IMR-90 (cell line): Measurements from ENCODE around the gene TXNDC8.

Source experiments
- BHLHE40 ChIP-seq: fragments of 150-350 bp; IDR thresholded peaks from 2 replicates; pipeline ENCODE4 v1.6.1; 2016; ENCODE audit warnings: mild to moderate bottlenecking, low read depth, low read length
- CHD1 ChIP-seq: IDR thresholded peaks from 2 replicates; pipeline ENCODE4 v1.6.1; 2012; ENCODE audit warnings: low read depth, low read length, improper control_type of control experiment
- CTCF ChIP-seq: conservative IDR thresholded peaks from 2 replicates; pipeline ENCODE4 v1.5.1; 2012; ENCODE audit warnings: mild to moderate bottlenecking, low read depth, low read length, improper control_type of control experiment
- ELK1 ChIP-seq: fragments of 150-350 bp; IDR thresholded peaks from 2 replicates; pipeline ENCODE4 v1.6.1; 2016; ENCODE audit warnings: low read depth, mild to moderate bottlenecking, low read length, moderate library complexity, borderline replicate concordance
- MAFK ChIP-seq: IDR thresholded peaks from 2 replicates; pipeline ENCODE4 v1.6.1; 2012; ENCODE audit warnings: low read depth, low read length, improper control_type of control experiment
- MXI1 ChIP-seq: IDR thresholded peaks from 2 replicates; pipeline ENCODE4 v1.6.1; 2012; ENCODE audit warnings: low read depth, mild to moderate bottlenecking, low read length, moderate library complexity, borderline replicate concordance
- POLR2A ChIP-seq: IDR thresholded peaks from 2 replicates; pipeline ENCODE4 v1.6.1; 2012; ENCODE audit warnings: mild to moderate bottlenecking, low read depth, low read length
- RAD21 ChIP-seq: IDR thresholded peaks from 2 replicates; pipeline ENCODE4 v1.6.1; 2012; ENCODE audit warnings: low read length, improper control_type of control experiment
- RFX5 ChIP-seq: IDR thresholded peaks from 2 replicates; pipeline ENCODE4 v1.8.0; 2012; ENCODE audit warnings: low read depth, mild to moderate bottlenecking, low read length, moderate library complexity
- SMC3 ChIP-seq: fragments of 150-350 bp; IDR thresholded peaks from 2 replicates; pipeline ENCODE4 v1.6.1; 2016; ENCODE audit warnings: low read depth, mild to moderate bottlenecking, antibody characterized with exemption, low read length, moderate library complexity
- USF2 ChIP-seq: fragments of 150-350 bp; IDR thresholded peaks from 2 replicates; pipeline ENCODE4 v1.6.1; 2017; ENCODE audit warnings: mild to moderate bottlenecking, antibody characterized with exemption, low read length, low read depth

- TF ChIP-seq POLR2A (no peak), CTCF (no peak), RAD21 (no peak), USF2 (no peak), ELK1 (no peak), MAFK (no peak), RFX5 (no peak), CHD1 (no peak), BHLHE40 (no peak), MXI1 (no peak), SMC3 (no peak)
These were observed 76.8 kb downstream of the TXNDC8 start for GRCh38 chr9:110260911-110261310.
